KMS-11 (cell line): ENCODE data around the gene EIF4A2.

Experiments used
- H2AFZ ChIP-seq: fragments of 200-600 bp; sonication (generic); 2 replicates; pipeline ENCODE4 v1.6.1; 2016; ENCODE audit warnings: antibody characterized with exemption, mixed run types, low read depth
- H3K27ac ChIP-seq: fragments of 200-600 bp; sonication (generic); 2 replicates; pipeline ENCODE4 v1.6.1; 2016; ENCODE audit warnings: mild to moderate bottlenecking, mixed run types
- H3K27me3 ChIP-seq: fragments of 200-600 bp; sonication (generic); 2 replicates; pipeline ENCODE4 v1.6.1; 2017; ENCODE audit warnings: mild to moderate bottlenecking, low read depth, mixed run types, moderate library complexity; ENCODE audit not compliant: insufficient read depth
- H3K36me3 ChIP-seq: fragments of 200-600 bp; sonication (generic); 2 replicates; pipeline ENCODE4 v1.6.1; 2017; ENCODE audit warnings: mild to moderate bottlenecking, mixed run types; ENCODE audit not compliant: insufficient read depth
- H3K4me1 ChIP-seq: fragments of 200-600 bp; sonication (generic); 2 replicates; pipeline ENCODE4 v1.6.1; 2016; ENCODE audit warnings: mild to moderate bottlenecking, low read depth, mixed run types; ENCODE audit not compliant: poor library complexity, severe bottlenecking
- H3K4me2 ChIP-seq: fragments of 200-600 bp; sonication (generic); 2 replicates; pipeline ENCODE4 v1.7.0; 2016; ENCODE audit warnings: mild to moderate bottlenecking, mixed run types
- H3K4me3 ChIP-seq: fragments of 200-600 bp; sonication (generic); IDR thresholded peaks from 2 replicates; pipeline ENCODE4 v1.6.1; 2017; ENCODE audit warnings: low read depth, low read length, mixed read lengths; ENCODE audit not compliant: insufficient read depth
- H3K79me2 ChIP-seq: fragments of 200-600 bp; sonication (generic); 2 replicates; pipeline ENCODE4 v1.6.1; 2016; ENCODE audit warnings: low read depth, mixed run types; ENCODE audit not compliant: insufficient read depth
- H3K9ac ChIP-seq: fragments of 200-600 bp; sonication (generic); 2 replicates; pipeline ENCODE4 v1.6.1; 2016; ENCODE audit warnings: mild to moderate bottlenecking, mixed run types
- H4K20me1 ChIP-seq: fragments of 200-600 bp; sonication (generic); 2 replicates; pipeline ENCODE4 v1.6.1; 2016; ENCODE audit warnings: mild to moderate bottlenecking, mixed run types; ENCODE audit not compliant: insufficient read depth
- TF ChIP-seq, protein P1 (sequence below): fragments of 200-600 bp; sonication (generic); conservative IDR thresholded peaks from 2 replicates; pipeline ENCODE4 v1.6.1; 2017; ENCODE audit warnings: low read depth, mild to moderate bottlenecking, antibody characterized with exemption, low read length, moderate library complexity, mixed read lengths

The EIF4A2 gene

GRCh38 chr3:186757686-186758220 lies 25.6 kb upstream of the EIF4A2 start:
- H3K79me2 ChIP-seq = no peaks in the 10 kb centered on the region
- H3K27ac ChIP-seq = no peak overlapping the region
- no peak overlapping the region for H3K9ac ChIP-seq
- H3K27me3 ChIP-seq = no peaks in the 10 kb centered on the region
- H3K4me2 ChIP-seq = no peak overlapping the region
- TF ChIP-seq, protein P1, sequence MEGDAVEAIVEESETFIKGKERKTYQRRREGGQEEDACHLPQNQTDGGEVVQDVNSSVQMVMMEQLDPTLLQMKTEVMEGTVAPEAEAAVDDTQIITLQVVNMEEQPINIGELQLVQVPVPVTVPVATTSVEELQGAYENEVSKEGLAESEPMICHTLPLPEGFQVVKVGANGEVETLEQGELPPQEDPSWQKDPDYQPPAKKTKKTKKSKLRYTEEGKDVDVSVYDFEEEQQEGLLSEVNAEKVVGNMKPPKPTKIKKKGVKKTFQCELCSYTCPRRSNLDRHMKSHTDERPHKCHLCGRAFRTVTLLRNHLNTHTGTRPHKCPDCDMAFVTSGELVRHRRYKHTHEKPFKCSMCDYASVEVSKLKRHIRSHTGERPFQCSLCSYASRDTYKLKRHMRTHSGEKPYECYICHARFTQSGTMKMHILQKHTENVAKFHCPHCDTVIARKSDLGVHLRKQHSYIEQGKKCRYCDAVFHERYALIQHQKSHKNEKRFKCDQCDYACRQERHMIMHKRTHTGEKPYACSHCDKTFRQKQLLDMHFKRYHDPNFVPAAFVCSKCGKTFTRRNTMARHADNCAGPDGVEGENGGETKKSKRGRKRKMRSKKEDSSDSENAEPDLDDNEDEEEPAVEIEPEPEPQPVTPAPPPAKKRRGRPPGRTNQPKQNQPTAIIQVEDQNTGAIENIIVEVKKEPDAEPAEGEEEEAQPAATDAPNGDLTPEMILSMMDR = no peak
- H4K20me1 ChIP-seq = no peaks in the 10 kb centered on the region
- no peaks in the 10 kb centered on the region for H3K36me3 ChIP-seq
- no peak overlapping the region for H2AFZ ChIP-seq
- H3K4me3 ChIP-seq = no peak overlapping the region
- H3K4me1 ChIP-seq = no peaks in the 10 kb centered on the region

GRCh38 chr3:186759231-186759930 lies 24.0 kb upstream of the EIF4A2 start:
- no peak overlapping the region for H3K4me3 ChIP-seq
- H3K4me2 ChIP-seq = no peak overlapping the region
- no peaks in the 10 kb centered on the region for H3K27me3 ChIP-seq
- TF ChIP-seq, protein P1 = no peak
- H3K79me2 ChIP-seq = no peaks in the 10 kb centered on the region
- H4K20me1 ChIP-seq = no peaks in the 10 kb centered on the region
- H3K9ac ChIP-seq = no peak overlapping the region
- H3K27ac ChIP-seq = no peak overlapping the region
- no peak overlapping the region for H2AFZ ChIP-seq
- H3K36me3 ChIP-seq = no peaks in the 10 kb centered on the region
- no peaks in the 10 kb centered on the region for H3K4me1 ChIP-seq

- H3K4me2 ChIP-seq = no peak overlapping the region
- H3K27me3 ChIP-seq = no peaks in the 10 kb centered on the region
- no peak overlapping the region for H3K27ac ChIP-seq
- no peak overlapping the region for H3K4me3 ChIP-seq
- H3K79me2 ChIP-seq = no peaks in the 10 kb centered on the region
- H3K4me1 ChIP-seq = no peaks in the 10 kb centered on the region
- H4K20me1 ChIP-seq = no peaks in the 10 kb centered on the region
- no peak overlapping the region for H2AFZ ChIP-seq
- TF ChIP-seq, protein P1 = no peak
- H3K36me3 ChIP-seq = no peaks in the 10 kb centered on the region
- H3K9ac ChIP-seq = no peak overlapping the region
Measured at GRCh38 chr3:186760141-186760833, 23.1 kb upstream of the EIF4A2 start.

GRCh38 chr3:186760897-186761447 lies 22.4 kb upstream of the EIF4A2 start:
- Histone ChIP-seq H4K20me1 (no peaks in the 10 kb centered on the region), H3K9ac (no peak overlapping the region), H3K79me2 (no peaks in the 10 kb centered on the region), H2AFZ (no peak overlapping the region), H3K27me3 (no peaks in the 10 kb centered on the region), H3K4me1 (no peaks in the 10 kb centered on the region), H3K27ac (no peak overlapping the region), H3K36me3 (no peaks in the 10 kb centered on the region), H3K4me3 (no peak overlapping the region), H3K4me2 (no peak overlapping the region)
- TF ChIP-seq, protein P1 = no peak
